Ecto neural progenitor cell (in vitro differentiated cells): ENCODE data around the gene IL12RB1.
A peak's percentile ranks its signal among the peaks of the same experiment; 100 is the strongest.
"Not testable (repeated sequence)": the region's sequence is repeated elsewhere in the genome, so short reads cannot be mapped to it uniquely, and the experiment has no call there.

Experiments
- DNase-seq: peaks from one replicate; pipeline ENCODE4 v3.0.0-alpha.2; 2018; ENCODE audit warnings: low spot score

The IL12RB1 gene

DNA sequence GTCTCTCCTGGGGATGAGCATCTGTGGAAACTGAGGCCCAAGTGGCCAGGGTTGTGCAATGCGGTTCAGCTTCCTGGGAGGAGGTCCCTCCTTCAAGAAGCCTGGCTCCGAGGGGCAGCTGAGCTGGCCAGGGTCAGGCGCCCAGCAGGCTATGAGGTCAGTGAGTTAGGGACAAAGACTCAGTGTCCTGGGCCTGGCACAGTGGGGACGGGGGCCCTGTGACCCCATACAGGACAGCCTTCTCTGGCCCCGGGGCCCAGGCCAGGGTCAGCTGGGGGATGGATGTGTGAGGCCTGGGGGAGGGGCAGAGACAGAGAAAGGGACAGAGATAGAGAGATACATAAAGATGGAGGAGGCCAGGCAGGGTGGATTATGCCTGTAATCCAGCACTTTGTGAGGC, 3.0 kb upstream of the IL12RB1 start:
- no peak for DNase-seq

DNA sequence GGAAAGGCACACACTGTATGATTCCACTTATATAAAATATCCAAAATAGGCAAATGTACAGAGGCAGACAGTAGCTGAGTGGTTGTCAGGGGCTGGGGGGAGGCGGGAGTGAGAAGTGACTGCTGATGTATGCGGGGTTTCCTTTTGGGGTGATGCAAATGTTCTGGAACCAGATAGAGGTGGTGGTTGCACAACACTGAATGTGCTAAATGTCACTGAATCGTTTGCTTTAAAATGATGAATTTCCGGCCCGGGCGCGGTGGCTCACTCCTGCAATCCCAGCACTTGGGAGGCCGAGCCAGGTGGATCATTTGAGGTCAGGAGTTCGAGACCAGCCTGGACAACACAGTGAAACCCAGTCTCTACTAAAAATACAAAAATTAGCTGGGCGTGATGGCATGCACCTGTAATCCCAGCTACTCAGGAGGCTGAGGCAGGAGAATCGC, 2.4 kb upstream of the IL12RB1 start:
- DNase-seq: not testable (repeated sequence)

DNA sequence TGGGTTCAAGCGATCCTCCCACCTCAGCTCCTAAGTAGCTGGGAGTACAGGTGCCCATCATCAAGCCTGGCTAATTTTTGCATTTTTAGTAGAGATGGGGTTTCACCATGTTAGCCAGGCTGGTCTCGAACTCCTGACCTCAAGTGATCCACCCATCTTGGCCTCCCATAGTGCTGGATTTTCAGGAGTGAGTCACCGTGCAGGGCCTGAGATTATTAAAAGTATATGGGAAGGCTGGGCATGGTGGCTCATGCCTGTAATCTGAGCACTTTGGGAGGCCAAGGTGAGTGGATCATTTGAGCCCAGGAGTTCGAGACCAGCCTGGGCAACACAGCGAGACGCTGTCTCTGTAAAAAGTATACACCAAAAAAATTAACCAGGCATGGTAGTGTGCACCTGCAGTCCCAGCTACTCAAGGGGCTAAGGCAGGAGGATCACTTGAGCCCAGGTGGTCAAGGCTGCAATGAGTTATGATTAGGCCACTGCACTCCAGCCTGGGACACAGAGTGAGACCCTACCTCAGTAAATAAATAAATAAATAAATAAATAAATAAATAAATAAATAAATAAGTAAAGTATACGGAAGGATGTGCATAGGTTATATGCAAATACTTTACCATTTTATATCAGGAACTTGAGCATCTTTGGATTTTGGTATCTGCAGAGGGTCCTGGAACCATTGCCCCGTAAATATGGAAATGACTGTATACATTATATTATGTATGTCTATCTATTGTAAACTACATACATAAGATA, 854 bp downstream of the IL12RB1 start:
- no peak for DNase-seq

DNA sequence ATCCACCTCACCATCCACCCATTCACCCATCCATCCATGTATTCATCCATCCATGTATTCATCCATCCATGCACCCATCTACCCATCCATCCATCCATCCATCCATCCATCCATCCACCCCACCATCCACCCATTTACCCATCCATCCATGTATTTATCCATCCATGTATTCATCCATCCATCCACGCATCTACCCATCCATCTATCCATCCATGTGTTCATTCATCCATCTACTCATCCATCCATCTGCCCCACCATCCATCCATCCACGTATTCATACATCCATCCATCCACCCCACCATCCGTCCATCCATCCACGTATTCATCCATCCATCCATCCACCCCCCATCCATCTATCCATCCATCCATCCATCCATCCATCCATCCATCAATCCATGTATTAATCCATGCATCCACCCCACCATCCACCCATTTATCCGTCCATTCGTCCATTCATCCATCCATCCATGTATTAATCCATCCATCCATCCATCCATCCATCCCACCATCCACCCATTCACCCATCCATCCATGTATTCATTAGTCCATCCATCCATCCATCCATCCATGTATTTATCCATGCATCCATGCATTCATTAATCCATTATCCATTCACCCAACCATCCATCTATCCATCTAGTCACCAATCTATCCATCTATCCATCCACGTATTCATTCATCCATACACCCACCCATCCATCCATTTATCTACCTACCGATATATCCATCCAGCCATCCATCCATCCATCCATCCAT, 2.6 kb downstream of the IL12RB1 start:
- DNase-seq: no peak

DNA sequence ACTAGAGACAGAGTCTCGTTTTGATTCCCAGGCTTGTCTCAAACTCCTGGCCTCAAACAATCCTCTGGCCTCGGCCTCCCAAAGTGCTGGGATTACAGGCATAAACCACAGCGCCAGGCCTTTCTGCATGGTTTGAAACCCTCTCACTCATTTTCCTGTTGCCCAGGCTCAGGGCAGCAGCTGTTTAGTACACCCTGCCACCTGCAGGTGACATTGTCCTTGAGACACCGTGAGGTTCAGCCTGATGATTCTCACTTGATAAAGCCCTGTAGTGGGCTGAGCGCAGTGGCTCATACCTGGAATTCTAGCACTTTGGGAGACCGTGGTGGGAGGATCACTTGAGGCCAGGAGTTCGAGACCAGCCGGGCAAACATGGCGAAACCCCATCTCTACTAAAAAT, 12.5 kb downstream of the IL12RB1 start:
- no peak for DNase-seq

DNA sequence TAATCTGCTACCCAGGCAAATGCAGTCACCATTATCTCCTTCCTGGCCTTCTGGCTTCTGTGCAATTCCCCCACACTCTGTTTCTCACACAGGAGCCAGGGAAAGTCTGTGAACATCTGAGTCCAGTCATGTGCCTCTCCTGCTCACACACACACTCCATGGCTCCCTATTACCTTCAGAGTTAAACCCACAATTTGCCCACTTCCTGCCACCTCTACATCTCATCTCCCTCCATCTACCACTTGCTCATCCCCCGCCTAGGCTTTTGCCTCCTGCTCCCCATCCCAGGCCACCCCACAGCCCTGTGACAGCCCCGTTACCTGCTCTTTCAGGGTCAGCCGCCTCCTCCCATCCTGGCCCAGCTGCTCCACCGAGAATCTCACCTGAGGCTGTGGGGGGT, 13.5 kb downstream of the IL12RB1 start:
- DNase-seq: no peak

DNA sequence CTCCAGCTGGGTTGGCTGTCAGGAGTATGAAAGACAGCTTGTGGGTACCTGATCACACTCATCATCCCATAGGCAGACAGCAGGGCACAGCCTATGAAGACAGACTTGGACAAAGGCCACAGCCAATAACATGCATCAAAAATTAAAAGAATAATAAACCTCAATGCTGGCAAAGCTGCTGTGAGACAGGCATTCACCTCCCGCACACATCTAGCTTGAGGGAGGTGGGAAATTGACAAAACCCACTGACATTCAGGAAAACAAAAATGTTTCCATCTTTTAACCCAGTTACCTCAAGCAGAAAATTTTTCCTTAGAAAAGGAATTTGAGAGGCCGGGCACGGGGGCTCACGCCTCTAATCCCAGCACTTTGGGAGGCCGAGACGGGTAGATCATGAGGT, 14.4 kb downstream of the IL12RB1 start:
- DNase-seq: no peak

DNA sequence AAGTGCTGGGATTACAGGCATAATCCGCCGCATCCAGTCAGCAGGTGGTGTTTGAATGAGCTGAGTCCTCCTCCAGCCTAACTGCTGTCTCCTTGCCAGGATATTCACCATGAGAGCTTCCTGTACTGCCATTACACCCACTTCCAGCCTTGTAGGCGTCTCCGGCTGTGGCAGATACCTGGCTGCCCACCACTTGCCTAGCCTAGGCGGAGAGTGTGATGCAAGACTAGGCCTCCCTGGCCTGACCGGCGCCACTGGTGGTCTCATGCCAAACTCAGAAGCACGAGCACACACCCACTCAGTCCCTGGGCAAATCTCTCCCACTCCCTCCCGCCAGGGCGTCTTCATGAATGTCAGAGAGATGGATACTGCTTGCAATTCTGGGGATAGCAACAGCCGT, 16.6 kb downstream of the IL12RB1 start:
- DNase-seq: no peak

DNA sequence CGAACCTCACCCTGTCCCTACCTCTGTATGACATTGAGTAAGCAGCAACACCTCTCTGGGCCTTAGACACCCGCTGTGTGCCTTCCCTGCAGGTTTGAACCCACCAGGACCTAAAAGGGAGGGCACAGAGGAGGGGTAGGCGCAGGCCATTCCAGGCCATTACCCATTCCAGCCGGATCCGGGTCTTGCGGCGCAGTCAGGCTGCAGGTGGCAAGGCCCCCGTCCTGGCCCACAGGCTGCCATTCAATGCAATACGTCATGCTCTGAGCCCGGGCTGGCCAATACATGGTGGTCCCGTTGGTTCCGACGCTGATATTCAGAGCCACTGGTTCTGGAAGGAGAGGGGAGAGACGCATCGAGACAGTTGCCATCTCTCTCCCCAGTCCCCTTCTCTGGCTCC, 17.4 kb downstream of the IL12RB1 start:
- DNase-seq: no peak

DNA sequence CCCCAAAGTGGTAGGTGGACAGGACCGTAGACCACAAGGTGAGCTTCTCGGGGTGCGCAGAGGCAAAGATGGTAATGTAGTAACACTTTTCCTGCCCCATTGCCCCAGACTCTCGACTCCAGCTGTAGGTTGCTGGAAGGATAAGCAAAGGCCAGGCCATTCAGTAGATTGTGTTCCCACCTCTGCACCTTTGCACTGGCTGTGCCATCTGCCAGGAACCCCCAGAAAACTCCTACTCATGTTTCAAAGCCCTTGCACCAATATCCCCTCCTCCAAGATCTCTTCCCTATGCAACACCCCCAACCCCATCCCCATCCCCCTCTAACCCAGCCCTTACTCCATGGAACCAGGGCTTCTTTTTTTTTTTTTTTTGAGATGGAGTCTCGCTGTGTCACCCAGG, 18.3 kb downstream of the IL12RB1 start:
- DNase-seq: no peak

DNA sequence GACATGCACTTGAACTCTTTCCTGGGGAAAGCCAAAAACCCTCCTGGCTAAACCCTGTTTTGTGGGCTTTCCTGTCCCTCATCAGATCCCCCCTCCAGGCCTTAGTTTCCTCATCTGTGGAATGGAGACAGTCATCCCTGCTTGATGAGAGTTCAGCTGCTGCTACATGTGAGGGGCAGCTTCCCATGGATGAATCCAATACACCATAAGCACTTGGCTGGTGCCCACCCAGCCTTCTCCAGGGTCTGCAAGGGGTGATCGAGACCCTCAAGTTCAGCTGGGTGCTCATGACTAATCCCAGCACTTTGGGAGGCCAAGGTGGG, 21.6 kb downstream of the IL12RB1 start:
- DNase-seq: no peak

DNA sequence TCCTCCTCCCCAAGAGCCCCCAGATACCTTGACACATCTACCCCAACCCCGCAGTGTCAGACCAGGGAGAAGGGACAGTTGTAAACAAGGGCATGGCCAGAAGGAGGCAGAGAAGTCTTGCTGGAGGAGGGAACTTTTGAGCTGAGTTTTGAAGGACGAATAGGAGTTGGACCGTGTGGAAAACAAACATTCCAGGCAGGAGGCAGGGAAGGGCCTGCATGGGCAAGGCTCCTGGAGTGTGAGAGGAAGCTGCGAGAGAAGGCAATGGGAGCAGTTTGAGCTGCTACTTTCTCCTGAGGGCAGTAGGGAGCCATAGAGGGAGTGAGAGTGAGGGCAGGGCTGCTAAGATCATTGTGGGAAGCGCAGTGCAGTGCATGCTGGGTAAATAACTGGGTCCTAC, 23.3 kb downstream of the IL12RB1 start:
- DNase-seq: no peak

DNA sequence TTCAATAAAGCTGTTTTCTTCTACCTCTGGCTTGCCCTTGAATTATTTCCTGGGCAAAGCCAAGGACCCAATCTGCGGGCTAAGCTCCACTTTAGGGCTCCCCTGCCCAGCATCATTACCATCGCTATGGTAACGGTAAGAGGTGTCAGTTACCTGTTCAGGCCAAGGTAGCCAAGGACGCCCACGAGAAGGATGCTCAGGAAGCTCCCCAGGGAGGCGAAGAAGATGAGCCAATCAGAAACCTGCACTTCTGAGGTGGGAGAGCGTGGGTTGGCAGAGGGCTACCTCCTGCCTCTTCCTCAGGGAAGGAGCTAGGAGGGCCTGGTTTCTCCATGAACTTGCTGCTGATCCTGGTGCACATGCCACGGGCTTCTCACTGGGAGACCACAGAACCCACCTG, 24.7 kb downstream of the IL12RB1 start:
- no peak for DNase-seq

DNA sequence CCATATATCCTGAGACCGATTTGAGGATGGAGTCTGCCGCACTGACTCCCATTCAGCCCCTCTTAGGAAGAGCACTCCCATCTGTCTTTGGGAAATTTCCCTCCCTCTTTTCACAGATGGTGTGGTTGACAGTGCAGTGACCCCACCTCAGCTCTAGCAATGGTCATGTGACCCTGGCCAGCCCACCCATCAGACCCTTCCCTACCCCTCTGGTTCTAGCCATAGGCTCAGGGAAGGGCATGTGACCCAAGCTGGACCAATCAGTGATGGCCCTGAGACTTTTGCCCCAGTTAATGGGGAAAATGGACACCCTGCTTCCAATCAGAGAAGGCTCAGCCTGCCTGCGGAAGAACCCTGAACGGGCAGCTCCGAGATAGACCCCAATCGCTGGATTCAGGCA, 26.3 kb downstream of the IL12RB1 start:
- no peak for DNase-seq

DNA sequence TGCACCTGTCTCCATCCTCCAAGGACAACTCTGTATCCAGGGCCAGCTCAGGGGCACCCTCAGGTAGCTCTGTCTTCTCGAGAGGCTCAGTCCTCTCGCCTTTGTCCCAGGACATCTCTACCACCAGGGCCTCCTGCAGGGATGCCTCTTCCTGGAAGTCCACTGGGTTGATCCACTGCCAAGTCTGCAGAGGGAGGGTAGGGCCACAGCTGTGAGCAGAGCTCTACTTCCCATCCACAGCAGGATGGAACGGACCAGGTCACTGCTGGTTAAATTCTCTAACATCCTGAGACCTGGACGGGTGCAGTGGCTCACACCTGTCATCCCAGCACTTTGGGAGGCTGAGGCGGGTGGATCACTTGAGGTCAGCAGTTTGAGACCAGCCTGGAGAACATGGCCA, 26.8 kb downstream of the IL12RB1 start:
- DNase-seq: no peak

DNA sequence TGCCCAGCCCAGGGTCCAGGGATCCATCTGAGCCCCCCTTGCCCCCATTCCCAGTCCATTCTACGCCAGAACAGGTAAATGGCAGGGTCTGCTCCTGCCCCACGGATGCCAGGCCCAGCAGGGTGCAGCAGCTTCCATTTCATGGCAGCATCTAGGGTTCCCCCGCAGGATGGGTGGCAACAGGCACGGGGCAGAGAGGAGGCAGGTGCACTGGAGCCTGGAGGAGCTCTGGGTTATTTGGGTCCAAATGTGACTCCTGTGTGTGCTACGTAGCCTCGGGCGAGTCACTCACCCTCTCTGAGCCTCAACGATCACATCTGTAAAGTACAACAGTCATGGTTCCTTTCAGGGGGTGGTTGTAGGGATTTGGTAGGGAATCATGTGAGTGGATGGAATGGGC, 27.4 kb downstream of the IL12RB1 start:
- DNase-seq: no peak

DNA sequence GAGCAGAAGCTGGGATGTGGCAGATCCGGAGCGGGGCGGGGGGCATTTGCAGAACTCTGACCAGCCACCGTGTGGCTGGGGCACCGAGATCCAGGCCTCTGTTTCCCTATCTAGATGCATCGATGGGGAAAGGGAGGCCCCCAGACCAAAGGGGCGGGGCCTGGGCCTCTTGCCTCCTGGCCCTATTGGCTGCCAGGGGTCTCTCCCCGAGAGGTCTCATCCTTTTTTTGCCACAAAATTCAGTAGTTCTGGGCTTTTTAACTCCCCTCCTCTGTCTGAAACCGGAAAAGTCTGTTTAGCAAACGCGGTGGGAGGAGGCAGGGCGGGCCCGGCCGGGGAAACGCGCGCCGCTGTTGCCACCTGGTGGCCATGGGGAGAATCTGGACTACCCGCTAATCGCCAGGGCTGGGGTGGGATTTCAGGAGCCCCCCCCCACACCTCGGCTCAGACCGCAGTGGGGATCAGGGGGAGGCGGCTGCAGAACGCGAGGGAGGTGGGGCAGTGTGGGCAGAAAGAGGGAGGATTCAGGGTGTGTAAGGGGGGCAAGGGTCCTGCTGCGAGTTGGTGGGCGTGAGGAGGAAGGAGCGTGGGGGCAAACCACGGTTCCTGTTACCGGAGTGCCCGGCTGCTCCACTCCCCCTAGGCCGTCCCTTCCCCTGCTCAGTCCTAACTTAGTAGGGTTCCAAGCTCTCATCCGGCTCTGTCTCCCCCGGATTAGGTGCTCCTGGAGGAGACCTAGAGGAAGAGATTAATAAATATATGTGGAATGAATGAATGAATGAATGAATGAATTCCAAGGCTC, 28.3 kb downstream of the IL12RB1 start:
- DNase-seq: peak; percentile 92

DNA sequence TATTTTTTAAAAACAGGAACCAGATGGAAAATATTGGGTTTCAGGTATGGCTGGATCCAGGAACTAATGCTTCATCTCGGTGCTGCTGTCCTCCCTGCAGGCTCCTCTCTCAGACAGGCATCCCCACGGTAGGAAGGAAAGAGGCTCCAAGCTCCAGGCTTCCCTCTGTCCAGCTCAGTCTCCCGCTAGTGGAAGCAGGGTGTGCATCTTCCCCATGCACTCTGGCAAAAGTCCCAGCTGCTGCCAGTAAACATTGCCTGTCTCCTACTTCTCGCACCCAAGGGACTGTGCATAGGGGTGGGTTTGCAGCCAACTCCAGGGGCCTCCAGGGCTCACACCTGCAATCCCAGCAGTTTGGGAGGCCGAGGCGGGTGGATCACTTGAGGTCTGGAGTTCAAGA, 29.2 kb downstream of the IL12RB1 start:
- DNase-seq: no peak

DNA sequence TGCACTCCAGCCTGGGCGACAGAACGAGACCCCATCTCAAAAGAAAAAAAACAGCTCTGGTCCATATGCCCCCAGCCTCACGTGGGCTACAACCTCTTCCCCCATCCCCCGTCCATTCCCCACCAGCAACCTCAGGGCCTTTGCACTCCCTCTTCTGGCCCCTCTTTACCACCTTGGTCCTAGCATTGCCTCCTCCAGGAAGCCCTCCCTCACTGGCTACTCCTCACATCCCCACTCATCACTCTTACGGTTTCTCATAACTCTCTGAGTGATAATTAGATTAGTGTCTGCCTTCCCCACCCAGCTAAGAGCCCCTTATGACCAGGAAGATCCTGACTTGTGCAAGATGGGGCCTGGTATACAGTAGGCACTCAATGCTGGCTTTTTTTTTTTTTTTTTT, 30.8 kb downstream of the IL12RB1 start:
- no peak for DNase-seq

DNA sequence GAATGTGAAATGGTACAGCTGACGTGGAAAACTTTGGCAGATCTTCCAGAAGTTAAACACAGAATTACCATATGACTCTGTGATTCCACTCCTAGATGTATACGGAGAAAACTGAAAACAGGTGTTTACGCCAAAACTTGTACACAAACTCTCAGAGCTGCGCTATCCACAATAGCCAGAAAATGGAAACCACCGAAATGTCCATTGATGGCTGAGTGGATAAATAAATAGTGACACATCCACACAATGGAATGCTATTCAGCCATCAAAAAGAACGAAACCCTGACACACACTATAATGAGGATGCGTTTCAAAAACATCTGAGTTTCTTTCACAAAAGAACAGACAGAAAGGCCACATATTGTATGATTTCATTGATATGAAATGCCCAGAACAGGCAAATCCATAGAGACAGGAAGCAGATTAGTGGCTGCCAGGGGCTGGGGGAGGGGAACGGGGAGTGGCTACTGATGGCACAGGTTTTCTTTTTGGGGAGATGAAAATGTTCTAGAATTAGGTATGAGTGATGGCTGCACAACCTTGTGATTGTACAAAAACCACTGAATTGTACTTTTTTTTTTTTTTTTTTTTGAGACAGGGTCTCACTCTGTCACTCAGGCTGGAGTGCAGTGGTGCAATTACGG, 33.0 kb downstream of the IL12RB1 start:
- no peak for DNase-seq

DNA sequence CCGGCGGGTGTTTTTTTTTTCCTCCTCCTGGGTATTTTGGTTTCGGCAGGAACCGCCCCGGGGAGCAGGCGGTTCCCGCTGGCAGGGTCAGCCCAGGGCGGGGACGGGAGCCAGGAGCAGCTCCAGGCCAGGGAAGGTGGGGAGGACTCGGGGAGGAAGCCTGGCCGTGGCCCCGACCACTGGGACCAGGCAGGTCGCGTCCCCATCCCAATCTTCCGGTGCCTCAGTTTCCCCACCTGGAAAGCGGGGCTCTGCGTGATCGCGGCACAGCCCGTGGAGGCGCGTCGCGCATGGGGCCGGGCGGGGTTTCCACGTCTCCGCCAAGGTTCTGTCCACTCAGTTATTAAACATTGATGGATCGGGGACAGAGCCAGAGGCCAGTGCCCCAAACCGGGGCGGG, 34.8 kb downstream of the IL12RB1 start:
- no peak for DNase-seq

DNA sequence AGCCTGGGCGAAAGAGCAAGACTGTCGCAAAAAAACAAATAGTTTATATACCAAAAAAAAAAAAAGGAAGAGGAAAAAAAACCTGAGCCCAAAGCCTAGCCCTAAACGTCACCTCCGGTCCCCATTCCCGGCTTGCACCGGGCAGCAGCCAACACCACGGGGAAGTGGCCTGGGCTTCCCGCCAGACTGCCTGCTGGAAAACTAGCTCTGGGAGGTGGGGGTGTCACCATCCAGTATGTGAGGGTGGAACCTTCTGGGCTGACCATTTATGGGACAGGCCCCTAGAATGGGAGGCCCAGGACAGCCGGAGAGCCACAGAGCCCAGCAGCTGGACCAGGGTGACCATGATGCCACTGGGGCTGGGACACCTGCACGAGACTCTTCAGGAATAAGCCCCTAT, 37.3 kb downstream of the IL12RB1 start:
- DNase-seq: no peak
